Measurements from ENCODE around the gene SLC1A3.

SLC1A3 gene

GRCh38 chr5:36658038-36658756, 51.8 kb downstream of the SLC1A3 start:
- DNase-seq: no peak

DNA sequence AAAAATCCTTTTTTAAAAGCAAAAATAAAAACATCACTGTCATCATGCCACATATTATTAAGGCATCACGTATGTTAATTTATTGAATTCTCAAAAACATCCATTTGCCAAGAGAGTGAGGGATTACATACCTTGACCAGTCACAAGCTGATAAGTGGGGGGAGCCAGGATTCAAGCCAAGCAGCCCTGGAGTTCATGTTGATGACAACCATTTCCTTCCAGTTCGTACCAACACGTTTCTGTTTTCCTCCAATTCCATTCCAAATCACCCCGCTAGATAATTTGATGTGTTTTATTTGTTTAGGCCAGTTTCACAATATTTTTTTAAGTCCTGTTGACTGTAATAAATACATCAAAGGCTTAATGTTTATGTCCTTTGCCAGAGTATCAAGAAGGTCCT, 53.0 kb downstream of the SLC1A3 start:
- DNase-seq: no peak

GRCh38 chr5:36660397-36661049, 54.1 kb downstream of the SLC1A3 start:
- no peak for DNase-seq

- DNase-seq: no peak
Measured at GRCh38 chr5:36661456-36662220, 55.2 kb downstream of the SLC1A3 start.

DNA sequence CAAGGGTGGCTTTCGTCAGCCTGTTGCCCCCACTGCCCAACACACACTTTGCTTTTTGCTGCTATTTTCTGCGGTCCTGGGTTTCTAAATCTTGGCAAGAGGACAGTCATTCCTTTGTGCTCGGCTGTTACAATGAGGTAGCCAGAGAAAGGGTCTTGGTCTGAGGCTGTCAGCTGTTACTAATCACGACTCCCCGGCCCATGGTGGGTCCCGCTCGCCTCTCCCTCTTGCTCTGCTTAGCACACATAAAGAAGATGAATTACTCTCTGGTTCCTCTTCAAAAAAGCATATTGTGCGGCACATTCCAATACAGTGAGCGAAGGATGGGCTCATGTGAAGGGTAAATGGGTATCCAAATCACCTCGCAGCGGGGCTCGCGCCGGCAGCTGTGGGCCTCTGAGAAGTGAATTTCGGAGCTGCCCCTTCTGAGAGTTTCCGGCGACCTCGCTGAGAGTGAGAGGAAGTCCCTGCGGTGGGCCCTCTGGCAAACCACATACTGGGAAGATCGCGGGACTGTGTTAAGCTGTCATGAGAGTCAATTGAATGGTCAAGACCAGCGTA, 56.0 kb downstream of the SLC1A3 start:
- no peak for DNase-seq

DNA sequence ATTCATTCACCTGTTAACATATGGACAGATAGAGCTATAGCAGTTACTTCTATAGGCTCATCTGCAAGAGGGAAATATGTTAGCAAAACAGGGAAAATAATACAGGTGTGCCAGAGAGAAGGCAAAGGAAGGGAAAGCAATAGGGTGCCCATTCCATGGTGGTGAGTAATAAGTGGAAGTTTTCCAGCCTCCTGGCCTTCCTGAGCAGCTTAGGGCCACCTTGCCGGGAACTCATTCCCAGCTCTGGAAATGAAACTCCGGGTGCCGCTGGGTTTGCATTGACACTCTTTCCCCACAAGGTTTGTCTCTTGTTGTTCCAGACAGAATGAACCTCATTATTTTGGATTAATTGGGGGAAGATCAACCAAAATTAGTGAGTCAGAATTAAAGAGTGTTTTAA, 58.4 kb downstream of the SLC1A3 start:
- DNase-seq: no peak

GRCh38 chr5:36665628-36666027, 59.2 kb downstream of the SLC1A3 start:
- DNase-seq: no peak

- no peak for DNase-seq
Measured at GRCh38 chr5:36666274-36666673, 59.9 kb downstream of the SLC1A3 start.

GRCh38 chr5:36666986-36667385, 60.6 kb downstream of the SLC1A3 start:
- DNase-seq: no peak

- DNase-seq: no peak
Measured at GRCh38 chr5:36667824-36668223, 61.4 kb downstream of the SLC1A3 start.

DNA sequence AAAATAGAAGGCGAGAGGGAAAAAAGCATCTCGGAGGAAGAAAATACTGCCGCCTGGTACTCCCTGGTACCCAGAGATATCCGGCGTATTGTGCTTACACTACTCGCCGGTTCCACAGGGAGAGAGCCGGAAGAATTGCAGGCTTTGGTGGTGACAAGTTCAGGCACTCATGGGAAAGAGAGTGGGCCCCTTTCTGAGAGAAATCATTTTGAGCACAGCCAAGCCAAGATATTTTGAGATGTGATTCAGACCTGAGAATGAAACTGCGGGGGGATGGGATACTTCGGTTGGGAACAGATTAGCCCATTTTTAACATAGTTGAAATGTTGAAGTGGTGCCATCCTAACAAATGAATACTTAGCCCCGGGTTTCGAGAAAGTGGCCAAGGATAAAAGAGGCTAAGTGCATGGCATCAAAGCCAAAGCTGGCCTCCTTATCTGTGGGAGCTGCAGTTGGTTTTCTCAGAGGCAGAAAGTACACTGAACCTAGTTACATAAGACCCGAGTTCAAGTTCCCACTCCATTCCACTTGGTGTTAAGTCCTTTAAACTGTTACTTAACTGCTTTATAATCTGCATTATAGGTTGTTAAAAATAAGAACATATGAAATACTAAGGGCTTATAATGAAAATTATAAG, 62.7 kb downstream of the SLC1A3 start:
- no peak for DNase-seq

- no peak for DNase-seq
Measured at GRCh38 chr5:36670548-36670947, 64.1 kb downstream of the SLC1A3 start.

GRCh38 chr5:36675282-36675681, 68.9 kb downstream of the SLC1A3 start:
- no peak for DNase-seq

DNA sequence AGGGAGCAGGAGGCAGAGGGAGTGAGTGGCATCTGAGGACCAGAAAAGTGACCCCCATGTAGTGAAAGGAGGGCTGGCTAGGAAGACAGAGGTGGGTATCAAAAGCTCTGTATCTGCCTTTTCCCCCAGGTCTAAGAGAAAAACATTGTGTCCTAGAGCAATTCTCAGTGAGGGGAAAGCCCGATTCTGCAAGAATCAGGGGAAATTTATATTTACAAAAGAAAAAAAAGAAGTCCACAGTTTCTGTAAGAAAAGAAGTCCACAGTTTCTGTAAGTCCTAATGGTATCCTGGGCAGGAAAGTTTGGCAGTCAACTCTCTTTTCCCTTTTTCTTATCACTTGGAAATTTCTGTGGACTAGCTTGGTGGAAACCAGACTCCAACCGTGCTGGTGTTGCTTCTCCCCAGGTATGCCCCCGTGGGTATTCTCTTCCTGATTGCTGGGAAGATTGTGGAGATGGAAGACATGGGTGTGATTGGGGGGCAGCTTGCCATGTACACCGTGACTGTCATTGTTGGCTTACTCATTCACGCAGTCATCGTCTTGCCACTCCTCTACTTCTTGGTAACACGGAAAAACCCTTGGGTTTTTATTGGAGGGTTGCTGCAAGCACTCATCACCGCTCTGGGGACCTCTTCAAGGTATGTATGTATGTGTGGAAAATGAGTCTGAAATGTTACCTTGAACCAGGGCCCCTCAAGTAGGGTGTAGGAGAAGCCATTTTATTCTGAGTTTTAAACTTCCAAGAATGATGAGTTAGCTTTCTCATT, 73.0 kb downstream of the SLC1A3 start:
- DNase-seq: no peak

DNA sequence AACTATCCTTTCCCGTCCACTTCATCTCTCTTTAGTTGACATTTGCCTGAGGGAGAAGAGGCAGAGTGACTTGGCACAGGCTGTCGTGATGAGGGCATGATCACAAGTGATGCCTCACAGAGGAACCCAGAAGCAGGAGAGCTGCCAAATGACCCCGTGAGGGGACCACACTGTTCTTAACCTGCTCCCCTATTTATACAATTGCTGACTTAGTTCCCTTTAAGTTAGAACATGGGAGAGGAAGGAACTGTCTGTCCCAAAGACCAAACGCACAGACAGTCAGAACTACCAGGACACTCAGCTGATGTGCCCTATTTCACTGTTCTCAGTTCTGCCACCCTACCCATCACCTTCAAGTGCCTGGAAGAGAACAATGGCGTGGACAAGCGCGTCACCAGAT, 73.7 kb downstream of the SLC1A3 start:
- DNase-seq: no peak

- no peak for DNase-seq
Measured at GRCh38 chr5:36681711-36682110, 75.3 kb downstream of the SLC1A3 start.

- DNase-seq: no peak
Measured at GRCh38 chr5:36682499-36682898, 76.1 kb downstream of the SLC1A3 start.

DNA sequence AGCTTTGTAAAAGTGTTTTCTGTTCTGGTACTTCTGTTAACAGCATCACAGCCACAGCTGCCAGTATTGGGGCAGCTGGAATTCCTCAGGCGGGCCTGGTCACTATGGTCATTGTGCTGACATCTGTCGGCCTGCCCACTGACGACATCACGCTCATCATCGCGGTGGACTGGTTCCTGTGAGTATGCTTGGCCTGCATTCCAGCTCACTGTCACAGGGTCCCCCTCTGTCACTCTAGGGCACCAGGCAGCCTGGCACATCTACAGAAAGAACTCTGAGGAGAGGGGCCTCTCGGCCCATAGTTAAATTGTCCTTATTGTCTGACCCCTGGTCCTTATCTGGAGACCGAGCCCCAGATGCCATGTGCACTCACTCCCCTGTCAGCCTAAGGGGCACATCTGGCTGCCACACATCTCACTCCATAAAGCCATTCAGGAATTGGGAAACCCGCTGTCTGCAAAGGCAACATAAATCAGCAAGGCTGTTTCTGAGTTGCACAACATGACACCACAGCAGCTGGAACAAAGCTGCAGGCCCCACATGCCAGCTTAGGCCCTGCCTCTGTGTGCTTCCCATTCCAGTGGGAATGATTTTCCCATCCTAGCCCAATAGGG, 77.5 kb downstream of the SLC1A3 start:
- DNase-seq: no peak

DNA sequence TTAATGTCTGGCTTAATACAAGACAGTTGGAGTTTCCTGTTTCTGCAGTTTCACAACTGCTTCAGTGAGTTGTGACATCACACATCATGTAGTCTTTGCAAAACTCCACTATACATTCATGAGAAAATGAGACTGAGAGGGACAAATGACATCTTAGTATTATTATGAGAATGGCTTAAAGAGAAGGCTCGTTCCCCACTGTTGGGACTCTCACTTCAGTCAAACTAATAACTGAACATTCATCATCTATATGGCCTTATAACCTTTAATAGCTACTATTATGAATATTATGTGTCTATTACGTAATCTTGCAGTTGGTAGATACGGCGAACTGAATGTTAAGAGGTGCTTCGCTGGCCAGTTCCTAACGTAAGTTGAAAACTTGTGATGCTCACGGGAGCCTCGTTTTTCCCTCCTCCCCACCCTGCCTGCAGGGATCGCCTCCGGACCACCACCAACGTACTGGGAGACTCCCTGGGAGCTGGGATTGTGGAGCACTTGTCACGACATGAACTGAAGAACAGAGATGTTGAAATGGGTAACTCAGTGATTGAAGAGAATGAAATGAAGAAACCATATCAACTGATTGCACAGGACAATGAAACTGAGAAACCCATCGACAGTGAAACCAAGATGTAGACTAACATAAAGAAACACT, 79.4 kb downstream of the SLC1A3 start:
- no peak for DNase-seq

GRCh38 chr5:36686881-36687280, 80.5 kb downstream of the SLC1A3 start:
- no peak for DNase-seq

GRCh38 chr5:36688722-36689121, 82.3 kb downstream of the SLC1A3 start:
- no peak for DNase-seq
